GM12875 (cell line): ENCODE results near the gene GPR35.

Source experiments
- H3K4me3 ChIP-seq: one replicate; pipeline ENCODE4 v1.5.1; 2011; ENCODE audit warnings: low read depth, low read length, control low read depth
- CTCF ChIP-seq: IDR thresholded peaks from 2 replicates; pipeline ENCODE4 v1.5.1; 2011; ENCODE audit warnings: low read depth, mild to moderate bottlenecking, control low read depth, inconsistent platforms, low read length, moderate library complexity, borderline replicate concordance; ENCODE audit not compliant: insufficient read depth

GPR35 gene

GRCh38 chr2:240637116-240637900, 12.0 kb downstream of the GPR35 start:
- H3K4me3 ChIP-seq: no peak overlapping the region
- TF ChIP-seq CTCF: no peak

- no peak for TF ChIP-seq CTCF
- H3K4me3 ChIP-seq: no peak overlapping the region
These were observed 12.6 kb downstream of the GPR35 start for GRCh38 chr2:240637901-240638345.

GRCh38 chr2:240638512-240639160, 13.4 kb downstream of the GPR35 start:
- no peak overlapping the region for H3K4me3 ChIP-seq

DNA sequence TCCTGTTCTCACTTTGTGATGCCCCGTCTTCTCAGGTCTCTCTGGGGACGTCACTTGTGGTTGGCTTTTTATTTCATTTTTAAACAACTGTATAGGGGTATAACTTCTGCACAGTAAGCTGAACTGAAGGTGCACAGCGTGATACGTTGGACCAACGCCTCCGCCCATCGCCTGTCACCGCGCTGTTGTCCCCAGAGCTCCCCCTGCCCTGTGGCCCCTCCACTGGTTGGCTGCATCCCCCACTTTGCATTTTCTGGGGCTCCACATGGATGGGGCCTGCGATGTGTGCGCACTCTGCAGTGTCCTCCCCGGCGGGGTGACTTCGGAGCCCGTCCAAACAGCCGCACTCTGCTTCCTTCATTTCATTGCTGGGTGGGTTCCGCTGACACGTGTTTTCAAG, 14.3 kb downstream of the GPR35 start:
- no peak for TF ChIP-seq CTCF
- no peak overlapping the region for H3K4me3 ChIP-seq

More at GRCh38 chr2:240638512-240639160, 13.4 kb downstream of the GPR35 start:
- no peak for TF ChIP-seq CTCF

- H3K4me3 ChIP-seq: no peak overlapping the region
- TF ChIP-seq CTCF: peak; percentile 24; the same call in 1 of the 2 replicates
These were observed 15.7 kb downstream of the GPR35 start for GRCh38 chr2:240640939-240641338.

DNA sequence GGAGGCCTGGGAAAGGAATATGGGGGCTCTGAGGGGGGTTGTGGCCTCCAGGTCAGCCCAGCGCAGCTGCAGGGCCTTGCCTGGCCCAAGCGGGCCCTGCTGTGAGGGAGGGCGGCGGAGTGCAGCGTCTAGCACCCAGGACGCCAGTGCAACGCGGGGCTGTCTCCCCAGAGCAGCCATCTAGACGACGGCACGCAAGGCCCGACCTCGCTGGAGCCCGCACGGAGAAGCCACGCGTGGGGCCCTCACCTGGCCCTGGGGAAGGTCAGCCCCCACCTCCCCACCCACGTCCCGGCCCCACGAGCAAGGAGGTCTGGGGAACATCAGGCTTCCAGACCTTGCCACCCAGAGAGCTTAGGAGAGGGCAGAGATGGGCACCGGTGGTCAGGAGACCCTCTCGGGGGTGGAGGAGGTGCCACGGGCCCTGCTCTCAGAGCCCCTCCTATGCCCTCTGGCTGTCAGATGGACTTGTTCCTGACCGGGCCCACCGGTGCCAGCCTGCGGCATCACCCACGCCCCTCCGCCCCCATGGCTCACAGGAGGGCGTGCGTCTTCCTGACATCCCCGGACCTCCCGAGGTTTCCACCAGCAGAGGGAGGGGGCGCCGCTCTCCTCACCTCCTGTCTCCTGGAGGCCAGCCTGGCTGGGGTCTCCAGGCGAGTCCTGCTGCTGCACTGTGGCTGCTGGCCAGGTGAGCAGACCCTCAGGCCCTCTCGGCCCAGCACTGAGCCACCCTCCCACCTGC, 17.0 kb downstream of the GPR35 start:
- no peak for TF ChIP-seq CTCF
- H3K4me3 ChIP-seq: no peak overlapping the region
